ENCODE measurements around the gene SEL1L3. TPM values are rescaled to one million over a fixed set of nuclear protein-coding genes. Genes with fewer than 3 reads are reported as not detected.
A peak's percentile ranks its signal among the peaks of the same experiment; 100 is the strongest.

SEL1L3 gene
- total and polyA plus RNA-seq, 9 of the 15 experiments (the other 6 are each of a cell fraction or from before 2014, with no cell fraction given): 10.0 to 44.3 (median 21.6) TPM

- TF ChIP-seq RCOR1 (IDR thresholded peaks at IDR 0.05; ENCODE audit: borderline replicate concordance in 1 of 2, low read depth in 2 of 2, low read length in 2 of 2) (peak in 1 of 2 experiments; percentile 41; a peak in 1 of 4 replicates), TEAD1 (CRISPR knock-in tag; IDR thresholded peaks at IDR 0.05) (0 out of 4 replicates have a peak, but pooled peaks of 1 of the 2 experiments have one; percentile 36), BCOR (IDR thresholded peaks at IDR 0.05) (peak; percentile 76), RBM25 (IDR thresholded peaks at IDR 0.05; ENCODE audit: low read depth, low read length, severe bottlenecking) (peak; percentile 81), TBL1XR1 (IDR thresholded peaks at IDR 0.05; ENCODE audit: low read length in 2 of 2) (no peak), MLX (CRISPR knock-in tag; conservative IDR thresholded peaks at IDR 0.05) (no peak), SUPT5H (IDR thresholded peaks at IDR 0.05) (no peak), RBM22 (IDR thresholded peaks at IDR 0.05; ENCODE audit: low read depth, low read length, poor library complexity, severe bottlenecking) (no peak), CTCF (IDR thresholded peaks at IDR 0.05 in 2 of 3, conservative IDR thresholded peaks at IDR 0.05 in 1 of 3; ENCODE audit: insufficient read depth in 2 of 3, low read depth in 1 of 3, low read length in 3 of 3) (peak in 2 of 3 experiments; percentile 32 to 40; a peak in 3 of 6 replicates), NCOA1 (IDR thresholded peaks at IDR 0.05; ENCODE audit: low read depth) (no peak), RAD21 (CRISPR knock-in tag; conservative IDR thresholded peaks at IDR 0.05 in 1 of 2, IDR thresholded peaks at IDR 0.05 in 1 of 2) (peak in 1 of 2 experiments; percentile 39; a peak in 2 of 4 replicates)
These were observed 5.4 kb downstream of the SEL1L3 start (continued) for GRCh38 chr4:25857403-25857802.
